IMR-90 (cell line): ENCODE measurements around the gene CALHM1. TPM values are rescaled to one million over a fixed set of nuclear protein-coding genes. Genes with fewer than 3 reads are reported as not detected.

Experiments used
- ATAC-seq: fragments of 200-7000 bp; cut with Tn5 transposase; 2 replicates; pipeline ENCODE4 v1.9.1; 2020; ENCODE audit warnings: low read depth, mild to moderate bottlenecking, moderate library complexity
- BruUV-seq: library from RNA; stranded (reverse); fragments of 400-500 nt; replicated peaks from 2 replicates; lab custom pipeline; 2021; lab: Mats Ljungman, UMichigan
- CTCF ChIA-PET: fragments of 300-600 bp; formaldehyde crosslinking; extraction: SDS; loops from one replicate; lab custom pipeline; 2021; ENCODE audit warnings: antibody characterized with exemption; lab: Yijun Ruan, JAX
- POLR2A ChIA-PET: fragments of 300-600 bp; sonication (Branson Sonifier 250); formaldehyde crosslinking; loops from one replicate; lab custom pipeline; 2022; ENCODE audit warnings: antibody characterized with exemption; ENCODE audit not compliant: unreplicated experiment; lab: Charles Lee
- DNase-seq: peaks from one replicate; pipeline ENCODE4 v3.0.0; 2013
- H2AFZ ChIP-seq: replicated peaks from 2 replicates; pipeline ENCODE3; 2013; ENCODE audit warnings: low read length, mild to moderate bottlenecking; ENCODE audit not compliant: poor library complexity
- H2AK5ac ChIP-seq: 2 replicates; pipeline ENCODE4 v1.6.1; 2013; ENCODE audit warnings: low read depth, low read length, inconsistent platforms
- H2AK9ac ChIP-seq: replicated peaks from 2 replicates; pipeline ENCODE3; 2013; ENCODE audit warnings: mild to moderate bottlenecking, low read depth, low read length, moderate library complexity; ENCODE audit not compliant: poor library complexity
- H2BK120ac ChIP-seq: 2 replicates; pipeline ENCODE4 v1.6.1; 2013; ENCODE audit warnings: low read depth, low read length, inconsistent platforms
- H2BK15ac ChIP-seq: 3 replicates; pipeline ENCODE4 v1.6.1; 2013; ENCODE audit warnings: low read depth, low read length, inconsistent platforms
- H2BK20ac ChIP-seq: 2 replicates; pipeline ENCODE4 v1.6.1; 2013; ENCODE audit warnings: low read depth, mild to moderate bottlenecking, inconsistent platforms, low read length, moderate library complexity
- H2BK5ac ChIP-seq: 2 replicates; pipeline ENCODE4 v1.6.1; 2013; ENCODE audit warnings: mild to moderate bottlenecking, low read depth, low read length, inconsistent platforms; ENCODE audit not compliant: poor library complexity, severe bottlenecking
- H3K14ac ChIP-seq: replicated peaks from 2 replicates; pipeline ENCODE4 v1.6.1; 2013; ENCODE audit warnings: low read depth, low read length, inconsistent platforms
- H3K18ac ChIP-seq: 2 replicates; pipeline ENCODE4 v1.6.1; 2013; ENCODE audit warnings: low read depth, low read length, control low read depth
- H3K23ac ChIP-seq: 2 replicates; pipeline ENCODE4 v1.6.1; 2013; ENCODE audit warnings: low read depth, low read length, inconsistent platforms
- H3K27ac ChIP-seq: 2 replicates; pipeline ENCODE4 v1.5.1; 2013; ENCODE audit warnings: mild to moderate bottlenecking, control low read depth, low read length; ENCODE audit not compliant: insufficient read depth
- H3K27me3 ChIP-seq: 2 replicates; pipeline ENCODE4 v1.6.1; 2013; ENCODE audit warnings: low read length; ENCODE audit not compliant: control insufficient read depth, insufficient read depth
- H3K36me3 ChIP-seq: 2 replicates; pipeline ENCODE4 v1.6.1; 2013; ENCODE audit warnings: low read length, mixed read lengths; ENCODE audit not compliant: control insufficient read depth, insufficient read depth
- H3K4ac ChIP-seq: 2 replicates; pipeline ENCODE4 v1.6.1; 2013; ENCODE audit warnings: low read depth, low read length, inconsistent platforms
- H3K4me1 ChIP-seq: 2 replicates; pipeline ENCODE4 v1.6.1; 2013; ENCODE audit warnings: low read length, mixed read lengths; ENCODE audit not compliant: control insufficient read depth, insufficient read depth
- H3K4me2 ChIP-seq: 2 replicates; pipeline ENCODE4 v1.6.1; 2013; ENCODE audit warnings: low read depth, mild to moderate bottlenecking, control low read depth, low read length, moderate library complexity
- H3K4me3 ChIP-seq: 2 replicates; pipeline ENCODE4 v1.5.1; 2013; ENCODE audit warnings: low read depth, mild to moderate bottlenecking, control low read depth, low read length, moderate library complexity; ENCODE audit not compliant: insufficient read depth
- H3K56ac ChIP-seq: 2 replicates; pipeline ENCODE4 v1.6.1; 2013; ENCODE audit warnings: low read length, inconsistent platforms; ENCODE audit not compliant: insufficient read depth; ENCODE audit errors: extremely low read depth
- H3K79me1 ChIP-seq, 2 experiments: 2 replicates each; pipeline ENCODE4 v1.6.1; 2013; ENCODE audit warnings: low read length in 2 of 2, inconsistent platforms in 1 of 2, low read depth in 1 of 2
- H3K9ac ChIP-seq: 2 replicates; pipeline ENCODE4 v1.6.1; 2013; ENCODE audit warnings: low read depth, low read length, control low read depth
- H3K9me1 ChIP-seq: 2 replicates; pipeline ENCODE4 v1.6.1; 2013; ENCODE audit warnings: low read length, inconsistent platforms; ENCODE audit not compliant: insufficient read depth
- H3K9me3 ChIP-seq: 2 replicates; pipeline ENCODE4 v1.6.1; 2013; ENCODE audit warnings: low read length; ENCODE audit not compliant: control insufficient read depth, insufficient read depth
- H4K20me1 ChIP-seq: 2 replicates; pipeline ENCODE4 v1.6.1; 2013; ENCODE audit warnings: low read length, inconsistent platforms; ENCODE audit not compliant: insufficient read depth
- H4K5ac ChIP-seq: 2 replicates; pipeline ENCODE4 v1.6.1; 2013; ENCODE audit warnings: mild to moderate bottlenecking, low read depth, low read length, control low read depth
- H4K8ac ChIP-seq, 2 experiments: 2 replicates each; pipeline ENCODE4 v1.6.1; 2013; ENCODE audit warnings: low read depth in 2 of 2, low read length in 2 of 2, control low read depth in 1 of 2, inconsistent platforms in 1 of 2
- H4K91ac ChIP-seq: 2 replicates; pipeline ENCODE4 v1.6.1; 2013; ENCODE audit warnings: low read depth, low read length, inconsistent platforms; ENCODE audit not compliant: insufficient read depth
- BHLHE40 ChIP-seq: fragments of 150-350 bp; IDR thresholded peaks from 2 replicates; pipeline ENCODE4 v1.6.1; 2016; ENCODE audit warnings: mild to moderate bottlenecking, low read depth, low read length
- CEBPB ChIP-seq: IDR thresholded peaks from 2 replicates; pipeline ENCODE4 v1.6.1; 2012; ENCODE audit warnings: low read depth, low read length, improper control_type of control experiment
- CHD1 ChIP-seq: IDR thresholded peaks from 2 replicates; pipeline ENCODE4 v1.6.1; 2012; ENCODE audit warnings: low read depth, low read length, improper control_type of control experiment
- FOS ChIP-seq: fragments of 150-350 bp; IDR thresholded peaks from 2 replicates; pipeline ENCODE4 v1.6.1; 2016; ENCODE audit warnings: low read depth, low read length
- MAFK ChIP-seq: IDR thresholded peaks from 2 replicates; pipeline ENCODE4 v1.6.1; 2012; ENCODE audit warnings: low read depth, low read length, improper control_type of control experiment
- MAZ ChIP-seq: IDR thresholded peaks from 2 replicates; pipeline ENCODE4 v1.6.1; 2012; ENCODE audit warnings: low read depth, mild to moderate bottlenecking, low read length, improper control_type of control experiment, moderate library complexity, borderline replicate concordance
- MXI1 ChIP-seq: IDR thresholded peaks from 2 replicates; pipeline ENCODE4 v1.6.1; 2012; ENCODE audit warnings: low read depth, mild to moderate bottlenecking, low read length, moderate library complexity, borderline replicate concordance
- NFE2L2 ChIP-seq: fragments of 150-350 bp; IDR thresholded peaks from 2 replicates; pipeline ENCODE4 v1.6.1; 2016; ENCODE audit warnings: low read depth, mild to moderate bottlenecking, low read length
- POLR2A ChIP-seq: IDR thresholded peaks from 2 replicates; pipeline ENCODE4 v1.6.1; 2012; ENCODE audit warnings: mild to moderate bottlenecking, low read depth, low read length
- RAD21 ChIP-seq: IDR thresholded peaks from 2 replicates; pipeline ENCODE4 v1.6.1; 2012; ENCODE audit warnings: low read length, improper control_type of control experiment
- RCOR1 ChIP-seq: IDR thresholded peaks from 2 replicates; pipeline ENCODE4 v1.6.1; 2012; ENCODE audit warnings: mild to moderate bottlenecking, low read length, improper control_type of control experiment; ENCODE audit not compliant: insufficient replicate concordance
- RFX5 ChIP-seq: IDR thresholded peaks from 2 replicates; pipeline ENCODE4 v1.8.0; 2012; ENCODE audit warnings: low read depth, mild to moderate bottlenecking, low read length, moderate library complexity
- SMC3 ChIP-seq: fragments of 150-350 bp; IDR thresholded peaks from 2 replicates; pipeline ENCODE4 v1.6.1; 2016; ENCODE audit warnings: low read depth, mild to moderate bottlenecking, antibody characterized with exemption, low read length, moderate library complexity
- WGBS, 2 experiments: methylation state at CpG; one replicate each; pipeline versions ENCODE4 v1.1.5 to v1.1.7; 2013; ENCODE audit warnings: missing lambda C conversion rate in 2 of 2; ENCODE audit not compliant: insufficient read length in 1 of 2; ENCODE audit errors: extremely low coverage in 2 of 2; 5-methylcytosine and 5-hydroxymethylcytosine counted together
- dilution Hi-C: fragments of 300-500 bp; cut with HindIII; formaldehyde crosslinking; loops from one replicate; pipeline ENCODE4 v1.14.3; 2018; ENCODE audit warnings: low sequenced_read_pairs; ENCODE audit not compliant: unreplicated experiment
- in situ Hi-C: fragments of 300-500 bp; cut with MboI; formaldehyde crosslinking; loops from 3 replicates; pipeline ENCODE4 v1.14.3; 2019; ENCODE audit warnings: low sequenced_read_pairs, inconsistent platforms, mixed read lengths
- intact Hi-C: fragments of 100-400 bp; cut with micrococcal nuclease; formaldehyde crosslinking; loops from 2 replicates; pipeline ENCODE4 v1.10.0; 2022
- polyA plus RNA-seq, 3 experiments: library from polyadenylated mRNA; depleted of rRNA; stranded (reverse); fragments of >200 nt; gene quantifications; 2 replicates each; pipeline ENCODE4 v1.2.3, GENCODE V29; 2012; ENCODE audit warnings: low replicate concordance in 1 of 3
- total RNA-seq: library from RNA; depleted of rRNA; stranded (reverse); fragments of >200 nt; gene quantifications from 2 replicates; pipeline ENCODE4 v1.2.3, GENCODE V29; 2012
- TF ChIP-seq, protein P1 (sequence below): fragments of 150-350 bp; IDR thresholded peaks from 2 replicates; pipeline ENCODE4 v1.6.1; 2016; ENCODE audit warnings: low read depth, mild to moderate bottlenecking, low read length, moderate library complexity, borderline replicate concordance
- TF ChIP-seq, protein P2 (sequence below): fragments of 150-350 bp; IDR thresholded peaks from 2 replicates; pipeline ENCODE4 v1.6.1; 2017; ENCODE audit warnings: mild to moderate bottlenecking, antibody characterized with exemption, low read length, low read depth
- TF ChIP-seq, protein P3 (sequence below): conservative IDR thresholded peaks from 2 replicates; pipeline ENCODE4 v1.5.1; 2012; ENCODE audit warnings: mild to moderate bottlenecking, low read depth, low read length, improper control_type of control experiment

Gene CALHM1
- total and polyA plus RNA-seq, 2 of the 4 experiments (the other 2 are of a cell fraction), result not detected

DNA sequence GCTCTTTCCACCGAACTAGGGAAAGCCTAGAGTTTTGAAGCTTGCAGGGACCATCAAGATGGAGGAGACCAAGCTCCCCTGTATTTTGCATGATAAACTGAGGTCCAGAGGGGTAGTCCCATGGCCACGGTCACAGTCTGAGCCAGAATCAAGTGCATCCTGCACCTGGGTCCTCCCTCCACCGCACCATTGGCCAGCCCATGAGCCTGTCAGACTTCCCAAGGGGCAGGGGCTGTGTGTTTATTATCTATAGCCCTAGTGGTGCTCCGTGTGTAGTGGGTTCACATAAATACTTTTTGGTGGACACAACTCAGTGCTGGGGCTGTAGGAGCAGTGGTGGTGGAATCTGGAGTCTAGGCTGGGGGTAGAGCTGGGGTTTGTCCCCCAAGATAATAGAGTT lies 16.7 kb upstream of the CALHM1 start:
- Histone ChIP-seq H2BK20ac (no peak overlapping the region), H3K27me3 (peaks cover 35% of the 10 kb centered on the region), H3K9me1 (peaks cover 4% of the 10 kb centered on the region; the same call in 1 of the 2 replicates), H3K79me1 (no peaks in the 10 kb centered on the region), H2AK9ac (no peak overlapping the region), H4K5ac (no peak overlapping the region), H3K4ac (no peak overlapping the region), H2BK5ac (no peak overlapping the region), H3K4me2 (no peak overlapping the region), H3K23ac (no peak overlapping the region), H3K18ac (no peak overlapping the region), H3K4me3 (no peak overlapping the region), H3K27ac (no peak overlapping the region), H3K14ac (no peak overlapping the region), H4K8ac (no peak overlapping the region), H2AFZ (no peak overlapping the region), H4K91ac (no peak overlapping the region), H3K4me1 (peaks cover 3% of the 10 kb centered on the region), H2BK120ac (no peak overlapping the region), H3K36me3 (no peaks in the 10 kb centered on the region), H2BK15ac (no peak overlapping the region), H3K9ac (no peak overlapping the region), H2AK5ac (no peak overlapping the region), H3K56ac (no peak overlapping the region), H4K20me1 (no peaks in the 10 kb centered on the region), H3K9me3 (no peaks in the 10 kb centered on the region)
- ChIA-PET CTCF (no interaction called here), POLR2A (no interaction called here)
- DNase-seq (no peak), ATAC-seq (no peak)
- TF ChIP-seq SMC3 (no peak), MAFK (no peak), CEBPB (no peak), BHLHE40 (no peak), MXI1 (no peak), NFE2L2 (no peak), FOS (no peak), RFX5 (no peak), RCOR1 (no peak), POLR2A (no peak), CHD1 (no peak), RAD21 (no peak), MAZ (no peak)
- TF ChIP-seq, protein P1, sequence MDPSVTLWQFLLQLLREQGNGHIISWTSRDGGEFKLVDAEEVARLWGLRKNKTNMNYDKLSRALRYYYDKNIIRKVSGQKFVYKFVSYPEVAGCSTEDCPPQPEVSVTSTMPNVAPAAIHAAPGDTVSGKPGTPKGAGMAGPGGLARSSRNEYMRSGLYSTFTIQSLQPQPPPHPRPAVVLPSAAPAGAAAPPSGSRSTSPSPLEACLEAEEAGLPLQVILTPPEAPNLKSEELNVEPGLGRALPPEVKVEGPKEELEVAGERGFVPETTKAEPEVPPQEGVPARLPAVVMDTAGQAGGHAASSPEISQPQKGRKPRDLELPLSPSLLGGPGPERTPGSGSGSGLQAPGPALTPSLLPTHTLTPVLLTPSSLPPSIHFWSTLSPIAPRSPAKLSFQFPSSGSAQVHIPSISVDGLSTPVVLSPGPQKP, result no peak
- TF ChIP-seq, protein P2, sequence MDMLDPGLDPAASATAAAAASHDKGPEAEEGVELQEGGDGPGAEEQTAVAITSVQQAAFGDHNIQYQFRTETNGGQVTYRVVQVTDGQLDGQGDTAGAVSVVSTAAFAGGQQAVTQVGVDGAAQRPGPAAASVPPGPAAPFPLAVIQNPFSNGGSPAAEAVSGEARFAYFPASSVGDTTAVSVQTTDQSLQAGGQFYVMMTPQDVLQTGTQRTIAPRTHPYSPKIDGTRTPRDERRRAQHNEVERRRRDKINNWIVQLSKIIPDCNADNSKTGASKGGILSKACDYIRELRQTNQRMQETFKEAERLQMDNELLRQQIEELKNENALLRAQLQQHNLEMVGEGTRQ, result no peak
- TF ChIP-seq, protein P3, sequence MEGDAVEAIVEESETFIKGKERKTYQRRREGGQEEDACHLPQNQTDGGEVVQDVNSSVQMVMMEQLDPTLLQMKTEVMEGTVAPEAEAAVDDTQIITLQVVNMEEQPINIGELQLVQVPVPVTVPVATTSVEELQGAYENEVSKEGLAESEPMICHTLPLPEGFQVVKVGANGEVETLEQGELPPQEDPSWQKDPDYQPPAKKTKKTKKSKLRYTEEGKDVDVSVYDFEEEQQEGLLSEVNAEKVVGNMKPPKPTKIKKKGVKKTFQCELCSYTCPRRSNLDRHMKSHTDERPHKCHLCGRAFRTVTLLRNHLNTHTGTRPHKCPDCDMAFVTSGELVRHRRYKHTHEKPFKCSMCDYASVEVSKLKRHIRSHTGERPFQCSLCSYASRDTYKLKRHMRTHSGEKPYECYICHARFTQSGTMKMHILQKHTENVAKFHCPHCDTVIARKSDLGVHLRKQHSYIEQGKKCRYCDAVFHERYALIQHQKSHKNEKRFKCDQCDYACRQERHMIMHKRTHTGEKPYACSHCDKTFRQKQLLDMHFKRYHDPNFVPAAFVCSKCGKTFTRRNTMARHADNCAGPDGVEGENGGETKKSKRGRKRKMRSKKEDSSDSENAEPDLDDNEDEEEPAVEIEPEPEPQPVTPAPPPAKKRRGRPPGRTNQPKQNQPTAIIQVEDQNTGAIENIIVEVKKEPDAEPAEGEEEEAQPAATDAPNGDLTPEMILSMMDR, result no peak
- 86% methylated on average over 1 of the region's 4 CpGs; no CpG with 5 or more reads in 1 of the 2 experiments for WGBS, 2 experiments
- in situ Hi-C loops, result no loop called here
- no TSS peak for BruUV-seq
- dilution Hi-C loops, result no loop called here
- intact Hi-C loops, result no loop called here
